Forelimb muscle (tissue), 1 donor: ENCODE measurements around the gene QPCT. TPM values are rescaled to one million over a fixed set of nuclear protein-coding genes. Genes with fewer than 3 reads are reported as not detected.

Experiments used
- DNase-seq: peaks from one replicate; pipeline ENCODE4 v3.0.0-alpha.2; 2013; ENCODE audit warnings: low read depth
- polyA plus RNA-seq: library from polyadenylated mRNA; unstranded; fragments of 120-200 nt; gene quantifications from one replicate; pipeline ENCODE4 v1.2.1, GENCODE V29; 2013; ENCODE audit not compliant: insufficient read length

The QPCT gene
- polyA plus RNA-seq, 1 donor = 8.9 TPM

DNA sequence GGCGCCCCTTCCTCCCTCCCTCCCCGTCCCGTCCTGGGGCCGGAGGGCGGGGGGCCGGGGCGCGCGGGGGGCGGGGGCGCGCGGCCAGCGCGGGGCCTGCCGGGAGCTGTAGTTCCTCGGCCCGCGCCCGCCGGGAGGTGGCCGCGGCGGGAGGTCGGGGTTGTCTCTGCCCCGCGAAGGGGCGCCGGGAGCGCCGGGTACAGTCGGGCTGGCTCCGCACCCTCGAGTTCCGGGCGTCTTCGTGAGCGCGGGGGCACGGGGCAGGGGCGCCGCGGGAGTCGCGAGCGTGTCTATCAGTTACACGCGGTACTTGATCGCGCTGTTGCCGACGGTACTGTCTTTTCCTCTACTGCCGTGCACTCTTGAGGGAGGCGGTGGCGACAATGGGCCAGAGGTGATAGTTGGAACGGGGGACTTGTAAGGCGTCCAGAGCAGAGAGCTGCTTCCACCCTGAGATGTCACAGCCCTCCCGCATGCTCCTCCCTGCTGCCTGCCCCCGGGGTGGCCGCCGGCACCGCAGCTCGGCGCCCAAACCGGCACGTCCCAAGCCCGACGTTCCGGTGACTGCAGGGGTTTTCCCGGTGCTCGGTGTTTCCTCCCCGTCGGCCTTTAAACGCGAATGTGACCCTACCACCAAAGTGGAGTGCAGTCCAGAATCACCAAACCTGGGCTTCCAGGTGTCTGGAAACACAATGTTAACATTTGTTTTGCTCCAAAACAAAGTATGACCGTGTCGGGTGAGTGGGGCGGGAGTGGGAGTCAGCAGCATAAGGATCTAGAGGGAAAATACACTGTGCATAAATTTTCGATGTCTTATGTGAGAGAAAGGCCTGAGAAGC lies 19.4 kb upstream of the QPCT start, which contains the start of gene PRKD3:
PRKD3 (minus strand) TSS at position 48 of the 839 bp plus-strand sequence. CDS start 8,309 bp downstream, outside the sequence.
- DNase-seq = no peak

DNA sequence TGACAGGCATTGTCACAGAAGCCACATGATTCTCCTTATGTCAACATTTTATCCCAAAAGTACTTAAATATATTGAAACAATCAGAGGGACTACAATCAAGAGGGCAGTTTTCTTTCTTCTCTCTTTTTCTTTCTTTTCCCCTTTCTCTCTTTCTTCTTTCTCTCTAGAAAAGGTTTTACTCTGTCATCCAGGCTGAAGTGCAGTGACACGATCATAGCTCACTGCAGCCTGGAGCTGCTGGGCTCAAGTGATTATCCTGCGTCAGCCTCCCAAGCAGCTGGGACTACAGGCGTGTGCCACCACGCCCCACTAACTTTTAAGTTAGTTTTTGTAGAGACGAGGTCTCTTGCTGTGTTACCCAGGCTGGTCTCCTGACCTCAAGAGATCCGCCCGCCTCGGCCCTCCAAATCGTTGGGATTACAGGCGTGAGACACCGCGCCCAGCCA lies 18.8 kb upstream of the QPCT start:
- no peak for DNase-seq

DNA sequence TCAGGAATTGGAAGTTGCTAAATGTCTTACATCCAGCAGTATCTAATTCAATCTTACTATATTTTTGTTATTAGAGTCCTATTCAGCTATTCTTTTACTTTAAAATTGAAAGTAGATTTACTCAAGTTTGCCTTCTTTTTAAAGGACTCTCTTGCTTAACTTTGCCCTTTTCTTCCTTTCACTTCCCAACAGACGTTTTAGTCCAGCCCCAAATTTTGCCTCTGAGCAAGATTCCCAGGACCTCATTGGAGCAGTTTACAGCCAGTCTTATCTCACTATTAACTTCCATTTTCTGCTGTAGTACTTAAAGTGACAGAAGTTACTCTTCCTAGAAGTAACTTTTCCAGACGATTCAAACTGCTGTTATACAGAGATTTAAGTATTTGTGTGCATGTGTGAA lies 18.1 kb upstream of the QPCT start:
- DNase-seq = peak; percentile 81

DNA sequence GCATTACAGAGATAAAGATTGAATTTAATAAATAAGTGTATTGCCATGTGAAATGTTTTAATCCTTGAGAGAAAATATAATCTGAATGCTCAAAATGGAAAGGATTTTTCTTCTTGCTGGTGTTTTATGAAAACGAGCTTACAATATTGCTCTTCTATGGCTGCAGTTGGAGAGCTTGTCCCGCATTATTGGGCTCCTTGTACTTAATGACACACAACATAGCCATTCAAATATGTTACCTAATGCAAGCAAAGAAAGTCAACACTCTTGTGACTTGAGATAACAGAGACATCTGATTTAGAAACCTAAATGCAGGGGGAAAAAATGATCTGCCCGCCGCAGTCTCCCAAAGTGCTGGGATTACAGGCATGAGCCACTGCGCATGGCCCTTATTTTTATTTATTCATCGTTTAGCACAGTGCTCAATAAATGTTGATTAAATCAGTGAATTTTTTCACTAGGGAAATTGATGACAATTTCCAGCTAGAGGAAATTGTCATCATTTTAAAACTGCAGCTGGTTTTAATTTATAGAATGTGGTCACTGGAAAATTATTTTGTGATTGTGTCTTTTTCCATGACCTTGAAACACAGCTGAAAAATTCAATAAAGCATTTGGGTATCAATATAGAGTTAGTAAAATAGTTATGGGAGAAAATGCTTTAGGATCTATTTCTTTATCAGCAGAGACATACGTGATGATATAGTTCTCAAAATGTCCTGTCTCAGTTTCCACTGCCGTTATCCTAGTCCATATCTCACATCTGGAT lies 17.4 kb upstream of the QPCT start:
- no peak for DNase-seq

DNA sequence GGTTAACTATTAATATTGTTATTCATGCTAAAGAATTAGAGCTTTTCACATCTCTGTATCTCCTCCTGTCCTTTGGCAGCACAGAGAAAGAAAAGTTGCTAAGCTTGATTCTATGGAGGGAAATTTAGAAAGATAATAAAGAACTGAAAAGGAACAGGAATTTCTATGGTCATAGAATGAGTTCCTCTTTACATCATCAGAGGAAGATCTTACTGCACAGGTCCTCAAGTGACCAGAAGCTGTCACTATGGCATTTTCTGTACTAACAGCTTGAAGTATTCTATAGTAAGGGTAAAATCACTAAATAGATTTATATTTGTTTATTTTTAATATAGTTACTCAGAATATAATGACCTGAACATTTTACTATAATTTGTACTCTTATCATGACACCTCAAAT lies 13.7 kb upstream of the QPCT start:
- no peak for DNase-seq

DNA sequence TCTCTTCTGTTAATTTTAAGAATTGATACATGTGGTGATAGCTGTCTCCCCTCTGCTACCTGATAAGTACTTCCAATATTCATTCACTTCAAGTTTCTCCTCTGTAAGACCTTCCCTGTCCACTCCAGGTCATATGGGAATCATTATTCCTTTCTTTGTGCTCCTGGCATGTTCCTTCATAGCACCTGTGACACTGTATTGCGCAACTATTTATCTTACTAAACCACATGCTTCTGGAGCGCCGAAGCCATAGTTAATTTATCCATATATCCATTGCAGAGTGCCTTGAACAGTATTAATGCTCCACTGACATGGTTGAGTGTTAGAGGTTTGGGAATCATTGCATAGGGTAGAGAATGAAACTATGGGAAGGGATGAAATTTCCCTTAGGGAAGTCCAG lies 11.9 kb upstream of the QPCT start:
- no peak for DNase-seq

DNA sequence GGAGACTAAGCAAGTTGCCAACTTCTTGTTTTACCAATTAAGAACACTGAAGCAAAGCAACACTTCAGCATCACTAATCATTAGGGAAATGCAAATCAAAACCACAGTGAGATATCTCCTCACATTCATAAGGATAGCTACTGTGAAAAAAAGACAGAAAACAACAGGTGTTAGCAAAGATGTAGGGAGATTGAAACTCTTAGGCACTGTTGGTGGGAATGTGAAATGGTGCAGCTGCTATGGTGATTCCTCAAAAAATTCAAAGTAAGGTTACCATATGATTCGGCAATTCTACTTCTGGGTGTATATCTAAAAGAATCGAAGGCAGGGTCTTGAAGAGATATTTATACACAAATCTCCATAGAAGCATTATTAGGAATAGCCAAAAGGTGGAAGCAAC lies 11.2 kb upstream of the QPCT start:
- DNase-seq = no peak

DNA sequence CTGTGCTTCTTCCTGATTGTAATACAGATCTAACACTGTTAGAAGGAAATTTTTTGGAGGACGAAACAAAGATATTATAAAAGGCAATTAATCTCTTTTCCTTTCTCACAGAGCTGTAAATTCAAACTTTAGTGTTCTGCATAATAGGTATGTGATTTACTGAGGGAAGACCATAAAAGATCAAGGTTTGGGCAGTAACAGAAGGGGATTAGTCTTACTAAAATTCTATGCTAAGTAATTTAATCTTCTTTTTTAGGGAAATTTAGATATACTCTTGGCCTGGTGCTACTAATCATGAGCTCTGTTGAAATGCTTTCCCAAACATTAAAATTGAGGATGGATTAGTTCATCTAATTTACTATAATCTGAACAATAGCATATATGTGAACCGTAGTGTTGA lies 8.8 kb upstream of the QPCT start:
- no peak for DNase-seq

DNA sequence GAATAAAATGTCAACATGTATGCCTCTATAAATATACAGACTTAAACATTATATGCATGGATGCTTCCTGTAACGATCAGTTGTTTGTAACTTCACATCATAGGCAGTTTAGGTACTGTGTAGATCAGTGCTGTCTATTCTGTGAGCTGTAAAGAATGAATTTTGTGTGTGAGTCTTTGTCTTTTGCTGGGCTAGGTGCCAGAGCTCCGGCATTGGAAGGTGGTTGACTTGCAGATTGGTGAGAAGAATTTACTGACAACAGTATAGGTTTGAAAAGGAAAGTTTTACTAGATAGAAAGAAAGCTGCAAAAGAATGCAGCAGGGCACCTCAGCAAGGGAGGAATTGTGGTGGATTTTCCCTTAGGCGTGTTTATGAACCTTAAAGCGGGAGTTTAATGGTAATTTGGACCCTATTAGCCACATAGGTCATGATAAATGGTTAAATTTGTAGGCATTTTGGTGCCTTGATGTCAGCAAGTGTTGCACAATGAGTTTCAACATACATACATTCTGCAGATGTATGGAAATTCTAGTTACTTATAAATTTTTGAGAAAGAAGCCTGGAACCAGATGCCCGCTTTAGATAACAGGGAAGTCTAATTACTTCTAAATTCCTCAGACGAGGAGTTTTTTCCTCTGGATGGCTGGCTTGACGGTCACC lies 6.7 kb upstream of the QPCT start:
- DNase-seq = no peak

DNA sequence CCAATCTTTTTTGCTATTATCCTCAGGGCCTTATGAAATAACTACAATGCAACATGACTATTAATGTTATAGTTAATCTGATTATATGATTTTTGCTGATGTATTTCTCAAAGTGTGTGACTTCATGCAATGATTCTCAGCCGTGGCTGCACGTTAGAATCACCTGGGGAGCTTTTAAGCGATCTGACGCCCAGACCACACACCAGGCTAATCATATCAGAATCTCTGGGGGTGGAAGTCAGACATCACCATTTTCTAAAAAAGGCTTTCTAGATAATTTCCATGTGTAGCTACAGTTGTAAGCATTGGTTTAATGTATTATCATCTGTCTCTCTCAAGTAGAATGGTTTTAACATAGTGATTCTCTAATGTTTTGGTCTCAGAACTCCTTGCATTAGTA lies 5.5 kb upstream of the QPCT start:
- no peak for DNase-seq

DNA sequence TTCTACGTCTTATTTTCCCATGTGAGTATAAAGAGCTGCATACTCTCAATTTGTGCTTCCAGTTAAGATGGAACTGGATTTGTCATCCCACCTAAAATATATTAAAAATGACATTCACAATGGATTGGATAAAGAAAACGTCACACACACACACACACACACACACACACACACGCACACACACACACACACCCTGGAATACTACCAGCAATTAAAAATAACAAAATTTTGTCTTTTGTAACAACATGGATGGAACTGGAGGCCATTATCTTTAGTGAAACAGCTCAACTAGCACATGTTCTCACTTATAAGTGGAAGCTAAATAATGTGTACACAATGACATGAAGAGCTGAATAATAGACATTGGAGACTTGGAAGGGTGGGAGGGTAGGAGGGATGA lies 3.8 kb upstream of the QPCT start:
- no peak for DNase-seq

DNA sequence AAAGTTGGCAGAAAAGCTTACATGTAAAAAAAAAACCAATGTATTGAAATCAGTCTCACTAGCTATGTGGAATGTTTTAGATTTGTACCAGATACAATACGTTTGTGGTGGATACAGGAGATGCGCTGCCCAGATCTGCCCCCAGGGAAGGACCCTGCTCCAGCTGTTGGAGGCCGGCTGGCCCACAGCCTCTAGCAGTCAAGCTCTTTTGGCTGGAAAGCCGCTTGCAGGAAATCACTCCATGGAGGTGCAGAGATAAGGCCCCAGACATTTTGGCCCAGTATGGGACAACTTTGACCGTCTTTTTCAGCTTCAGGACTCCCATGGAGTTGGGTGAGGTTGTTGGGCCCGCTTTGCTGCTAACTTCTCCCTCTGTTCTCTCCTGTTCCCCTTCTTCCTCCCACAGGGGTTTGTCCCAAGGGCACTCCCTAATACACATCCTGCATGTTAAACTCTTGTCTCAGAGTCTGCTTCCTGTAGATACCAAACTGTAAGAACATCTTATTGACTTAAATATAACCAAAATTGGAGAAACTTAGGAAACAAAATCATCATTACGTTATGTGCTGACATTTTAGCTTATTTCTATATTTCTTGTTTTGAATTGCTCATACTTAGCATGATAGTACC lies 1.7 kb upstream of the QPCT start:
- DNase-seq = no peak

DNA sequence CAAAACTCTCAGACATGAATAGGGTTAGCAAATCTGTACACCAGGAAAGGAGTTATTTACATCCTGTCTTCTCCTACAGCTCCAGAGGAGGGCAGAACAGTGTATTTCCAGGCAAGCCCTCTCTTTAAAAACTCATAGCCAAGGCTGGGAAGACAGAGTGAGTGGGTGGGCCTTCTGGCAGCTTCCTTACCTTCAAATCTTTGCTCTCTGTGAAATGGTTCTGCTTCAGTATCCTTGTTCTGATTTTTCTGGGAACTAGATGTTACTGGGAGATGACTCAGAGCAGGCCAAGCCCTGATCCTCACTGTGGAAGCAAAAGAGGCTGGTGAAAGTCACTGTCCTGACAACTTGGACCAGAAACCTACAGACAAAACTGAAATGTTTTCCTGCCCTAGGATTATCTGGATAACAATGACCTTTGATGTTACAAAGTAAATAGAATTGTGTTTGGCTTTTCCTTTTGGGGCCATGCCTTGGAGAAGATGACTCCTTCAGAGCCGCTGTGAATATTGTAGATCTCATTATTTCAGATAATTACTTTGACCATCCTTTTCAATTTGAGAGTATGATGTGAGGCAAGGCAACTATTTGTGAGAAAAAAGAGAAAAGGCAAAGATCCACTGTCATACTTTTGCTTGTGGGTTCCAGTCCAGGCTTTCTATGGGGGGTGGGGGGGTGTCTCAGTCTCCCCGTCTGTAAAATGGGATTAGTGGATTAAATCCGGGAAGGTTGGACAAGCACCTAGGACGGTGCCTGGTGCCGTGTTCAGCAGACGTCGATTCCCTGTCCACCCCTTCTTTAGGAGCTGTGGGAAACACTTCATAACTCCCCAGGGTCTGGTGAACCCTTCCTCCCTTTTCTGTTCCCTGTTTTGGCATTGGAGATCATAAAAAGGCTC lies 644 bp upstream of the QPCT start:
- DNase-seq = no peak

DNA sequence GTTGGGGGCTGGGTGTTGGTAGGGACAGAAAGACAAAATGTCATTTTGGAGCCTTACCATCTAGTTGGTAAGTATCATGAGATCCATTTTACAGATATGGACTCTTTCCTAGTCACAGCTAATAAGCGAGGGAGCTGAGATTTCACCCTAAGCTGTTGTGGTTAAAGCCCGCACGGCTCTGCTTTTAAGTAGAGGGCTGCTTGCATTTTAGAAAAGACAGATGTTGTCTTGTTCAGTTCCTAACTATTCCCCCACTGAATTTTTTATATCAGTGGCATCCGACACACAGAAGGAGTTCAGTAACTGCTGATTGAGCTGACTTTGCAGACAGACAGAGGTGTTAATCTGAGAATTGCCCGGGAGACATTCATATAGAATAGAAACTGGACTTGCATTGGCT lies 3.7 kb downstream of the QPCT start:
- no peak for DNase-seq

DNA sequence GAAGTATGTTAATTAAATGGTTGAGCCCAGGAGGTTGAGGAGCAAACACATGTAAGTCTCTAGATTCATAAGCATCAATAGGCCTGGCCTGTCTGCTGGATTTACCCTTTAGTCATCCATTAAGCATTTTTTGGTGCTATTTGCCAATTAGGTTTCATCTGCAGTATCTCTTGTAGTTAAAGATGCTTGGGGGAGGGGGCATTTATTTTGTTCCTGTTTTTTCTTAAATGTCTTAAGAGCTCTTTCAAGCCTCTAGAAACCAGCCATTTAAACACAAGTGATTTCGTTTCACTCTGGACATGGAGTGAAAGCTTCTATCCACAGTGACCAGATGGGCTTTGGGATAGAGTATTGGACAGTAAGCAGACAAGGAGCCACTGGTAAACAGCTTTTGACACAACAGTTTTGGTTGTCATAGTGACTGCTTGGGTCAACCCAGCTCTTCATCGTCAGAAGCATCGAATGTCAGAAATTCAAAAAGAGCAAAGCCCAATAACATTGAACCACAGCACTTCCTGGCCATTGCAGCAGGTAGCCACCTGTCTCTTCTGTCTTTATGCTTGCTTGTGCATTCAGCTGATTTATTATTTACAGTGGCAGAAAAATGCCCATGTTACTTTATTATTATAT lies 4.9 kb downstream of the QPCT start:
- no peak for DNase-seq

DNA sequence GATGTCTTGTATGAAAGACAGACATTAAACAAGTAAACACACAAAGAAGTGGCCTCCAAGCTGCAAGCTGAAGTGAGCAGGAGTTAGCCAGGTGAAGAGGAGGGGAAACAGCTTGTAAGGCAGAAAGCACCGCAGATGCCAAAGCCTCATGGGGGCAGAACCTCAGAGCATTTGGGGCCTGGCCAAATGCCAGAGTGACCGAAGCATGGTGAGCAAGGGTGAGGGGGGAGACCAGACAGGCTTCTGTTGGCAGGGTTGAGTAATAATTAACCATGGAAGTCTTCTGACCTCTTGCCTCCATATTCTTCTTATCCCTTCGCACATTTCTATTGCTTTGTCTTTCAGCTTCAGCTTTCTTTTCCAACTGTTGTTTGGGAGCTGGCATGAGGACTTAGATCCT lies 5.6 kb downstream of the QPCT start:
- DNase-seq = no peak

DNA sequence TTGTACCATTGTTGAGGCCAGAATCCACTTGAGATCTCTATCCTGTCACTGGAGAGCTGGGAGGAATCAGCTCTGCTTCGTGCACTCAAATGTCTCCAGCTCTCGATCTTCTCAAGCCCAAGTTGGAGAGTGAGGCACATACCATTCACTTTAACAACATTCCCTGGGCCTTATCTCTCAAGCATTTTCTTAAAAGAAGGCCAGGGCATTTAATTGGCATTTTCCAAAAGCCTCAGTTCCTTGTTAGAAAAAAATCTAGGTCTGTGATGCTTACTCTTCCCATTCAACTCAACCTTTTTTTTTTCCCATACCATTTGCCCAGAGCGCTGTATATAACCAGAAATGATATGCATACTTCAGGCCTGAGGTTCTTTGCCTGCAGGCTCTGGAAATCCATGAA lies 10.1 kb downstream of the QPCT start:
- DNase-seq = no peak

DNA sequence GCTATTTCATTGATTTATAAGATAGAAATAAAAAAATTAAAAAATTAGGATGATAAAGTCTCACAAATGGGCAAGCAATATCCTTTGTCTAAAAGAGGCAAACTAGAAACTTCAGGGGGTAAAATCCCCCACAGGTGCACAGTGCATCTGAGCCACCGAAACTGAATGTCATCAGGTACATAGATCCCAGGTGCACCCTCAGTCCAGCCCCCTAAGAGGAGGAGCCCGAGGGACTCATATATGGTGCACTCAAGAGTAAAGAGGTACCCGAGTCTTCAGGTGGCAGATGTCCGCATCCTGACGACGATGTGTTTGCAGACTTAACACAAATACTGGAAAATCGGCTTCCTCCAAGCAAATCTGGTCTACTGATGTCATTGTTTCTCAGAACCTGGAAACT lies 11.3 kb downstream of the QPCT start:
- no peak for DNase-seq

DNA sequence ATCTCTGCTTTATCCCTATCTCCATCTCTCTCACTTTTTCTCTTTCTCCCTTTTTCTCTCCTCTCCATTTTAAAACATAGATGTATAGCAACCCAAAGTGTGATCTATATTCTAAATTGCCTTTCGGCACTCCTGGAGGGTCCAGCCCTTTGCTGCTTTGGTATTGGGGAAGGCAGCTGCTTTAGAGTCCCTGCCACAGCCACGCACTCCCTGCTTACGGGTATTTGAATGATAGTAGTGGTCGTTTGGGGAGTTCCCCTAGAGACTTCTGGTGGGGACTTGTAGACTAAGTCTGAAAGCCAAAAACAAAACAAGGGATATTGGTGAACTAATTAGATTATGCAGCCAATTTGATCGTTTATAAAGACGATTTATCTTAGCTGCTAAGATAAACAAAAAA lies 11.9 kb downstream of the QPCT start:
- DNase-seq = no peak

DNA sequence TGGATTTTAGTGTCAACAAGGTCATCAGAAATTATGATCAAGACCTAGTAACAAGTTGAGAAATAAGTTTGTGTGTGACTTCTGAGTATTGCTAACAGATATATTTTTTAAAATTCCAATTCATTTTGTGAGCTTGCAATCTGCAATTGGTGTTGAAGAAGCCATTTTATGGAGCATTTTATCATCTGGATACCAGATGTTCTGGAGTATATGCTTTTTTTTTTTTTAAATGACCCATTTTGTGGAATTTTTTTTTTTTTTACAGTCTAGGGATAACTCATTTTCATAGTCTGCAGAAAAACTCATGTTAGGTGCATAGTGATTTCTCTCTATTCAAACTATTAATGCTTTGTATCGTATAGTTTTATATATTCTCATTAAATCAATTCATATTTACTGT lies 12.6 kb downstream of the QPCT start:
- DNase-seq = no peak

DNA sequence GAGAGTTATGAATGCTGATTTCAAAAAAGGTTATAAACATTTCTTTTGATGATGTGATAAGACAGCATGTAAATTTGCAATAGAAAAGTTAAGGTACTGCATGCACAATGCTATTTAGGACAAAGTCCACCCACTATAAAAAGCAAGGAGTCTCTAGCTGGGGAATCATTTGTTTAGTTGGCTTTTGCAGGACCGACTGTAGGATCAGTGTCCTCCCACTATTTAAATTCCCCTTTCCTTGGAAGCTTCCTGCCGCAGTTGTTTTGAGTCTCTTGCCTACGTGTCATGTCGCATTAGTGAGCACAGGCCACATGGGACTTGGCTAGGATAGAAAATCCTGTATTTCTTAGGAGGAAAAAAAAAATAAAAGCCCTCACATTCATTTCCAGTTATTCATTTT lies 13.1 kb downstream of the QPCT start:
- DNase-seq = no peak
